GF-D8 (cell line): Measurements from ENCODE around the gene FCN2.
"Not testable (repeated sequence)": the region's sequence is repeated elsewhere in the genome, so short reads cannot be mapped to it uniquely, and the experiment has no call there.

Experiments used
- DNase-seq: peaks from one replicate; lab custom pipeline; 2025; lab: John Stamatoyannopoulos, UW

Gene FCN2

GRCh38 chr9:134847752-134848432 lies 32.7 kb upstream of the FCN2 start:
- no peak for DNase-seq

- no peak for DNase-seq
Measured at GRCh38 chr9:134848504-134848903, 32.1 kb upstream of the FCN2 start.

GRCh38 chr9:134850611-134851010 lies 30.0 kb upstream of the FCN2 start:
- no peak for DNase-seq

- DNase-seq, result no peak
Measured at GRCh38 chr9:134851020-134851419, 29.6 kb upstream of the FCN2 start.

- DNase-seq, result no peak
Measured at GRCh38 chr9:134852906-134853654, 27.5 kb upstream of the FCN2 start.

GRCh38 chr9:134853893-134854292 lies 26.7 kb upstream of the FCN2 start:
- no peak for DNase-seq

GRCh38 chr9:134854541-134854981 lies 26.0 kb upstream of the FCN2 start:
- DNase-seq, result no peak

- no peak for DNase-seq
Measured at GRCh38 chr9:134855231-134855899, 25.2 kb upstream of the FCN2 start.

GRCh38 chr9:134855900-134856377 lies 24.7 kb upstream of the FCN2 start:
- DNase-seq, result no peak

GRCh38 chr9:134857451-134857850 lies 23.2 kb upstream of the FCN2 start:
- not testable (repeated sequence) for DNase-seq

- no peak for DNase-seq
Measured at GRCh38 chr9:134858051-134858841, 22.4 kb upstream of the FCN2 start.

GRCh38 chr9:134860510-134860909 lies 20.1 kb upstream of the FCN2 start:
- no peak for DNase-seq

- DNase-seq, result no peak
Measured at GRCh38 chr9:134861595-134862334, 18.8 kb upstream of the FCN2 start.

GRCh38 chr9:134863306-134863902 lies 17.2 kb upstream of the FCN2 start:
- DNase-seq, result no peak

- no peak for DNase-seq
Measured at GRCh38 chr9:134863941-134864820, 16.4 kb upstream of the FCN2 start.

- no peak for DNase-seq
Measured at GRCh38 chr9:134864821-134865190, 15.8 kb upstream of the FCN2 start.

GRCh38 chr9:134867917-134868750 lies 12.5 kb upstream of the FCN2 start:
- DNase-seq, result no peak

GRCh38 chr9:134868751-134869553 lies 11.7 kb upstream of the FCN2 start:
- DNase-seq, result no peak
